GM12878 (cell line): ENCODE measurements around the gene GINS1. TPM values are rescaled to one million over a fixed set of nuclear protein-coding genes. Genes with fewer than 3 reads are reported as not detected.

ENCODE experiments used
- ATAC-seq: fragments of 200-7000 bp; cut with Tn5 transposase; 3 replicates; pipeline ENCODE4 v1.9.1; 2020; ENCODE audit warnings: mild to moderate bottlenecking, moderate library complexity
- BruUV-seq: library from RNA; stranded (reverse); fragments of 400-500 nt; replicated peaks from 2 replicates; lab custom pipeline; 2021; lab: Mats Ljungman, UMichigan
- CTCF ChIA-PET: fragments of 300-600 bp; sonication (Branson Sonifier 250); formaldehyde crosslinking; extraction: SDS; loops from one replicate; lab custom pipeline; 2021; ENCODE audit warnings: inconsistent platforms; lab: Yijun Ruan, JAX
- POLR2A ChIA-PET: fragments of 350-600 bp; formaldehyde crosslinking; extraction: SDS; loops from one replicate; lab custom pipeline; 2021; ENCODE audit warnings: inconsistent platforms; lab: Charles Lee
- RAD21 ChIA-PET: fragments of 300-600 bp; sonication (Branson Sonifier 250); formaldehyde crosslinking; loops from one replicate; lab custom pipeline; 2023; ENCODE audit warnings: antibody characterized with exemption; ENCODE audit not compliant: unreplicated experiment; lab: Charles Lee
- SMC1A ChIA-PET: fragments of 300-600 bp; sonication (Branson Sonifier 250); formaldehyde crosslinking; loops from one replicate; lab custom pipeline; 2023; ENCODE audit not compliant: unreplicated experiment, uncharacterized antibody; lab: Charles Lee
- DNase-seq: peaks from one replicate; pipeline ENCODE4 v3.0.0-alpha.2; 2011; ENCODE audit warnings: low read depth, low spot score
- FAIRE-seq: peaks from 3 replicates; lab custom pipeline; 2011; peaks lifted over from hg19 to GRCh38; lab: Jason Lieb, UNC
- H2AFZ ChIP-seq: 2 replicates; pipeline ENCODE4 v1.6.0; 2011; ENCODE audit warnings: low read depth, low read length, control low read depth; ENCODE audit not compliant: control insufficient read depth
- H3K27ac ChIP-seq: 2 replicates; pipeline ENCODE4 v1.5.1; 2011; ENCODE audit warnings: control low read depth; ENCODE audit not compliant: control insufficient read depth, insufficient read depth
- H3K27me3 ChIP-seq, 2 experiments: replicated peaks in 1 of 2; 2 replicates each; pipeline versions ENCODE4 v1.6.0 to v1.6.1; 2011; ENCODE audit warnings: low read length in 1 of 2; ENCODE audit not compliant: control insufficient read depth in 2 of 2, insufficient read depth in 2 of 2
- H3K36me3 ChIP-seq, 2 experiments: 2 replicates each; pipeline ENCODE4 v1.5.1; 2011; ENCODE audit warnings: low read length in 1 of 2; ENCODE audit not compliant: control insufficient read depth in 2 of 2, insufficient read depth in 2 of 2
- H3K4me1 ChIP-seq: 2 replicates; pipeline ENCODE4 v1.6.1; 2011; ENCODE audit warnings: mild to moderate bottlenecking, low read length, moderate library complexity, mixed read lengths; ENCODE audit not compliant: control insufficient read depth, insufficient read depth
- H3K4me2 ChIP-seq: 2 replicates; pipeline ENCODE4 v1.6.0; 2011; ENCODE audit warnings: control low read depth; ENCODE audit not compliant: control insufficient read depth, insufficient read depth
- H3K4me3 ChIP-seq: fragments of 200-600 bp; sonication (generic); 2 replicates; pipeline ENCODE4 v1.5.1; 2016
- H3K79me2 ChIP-seq: 2 replicates; pipeline ENCODE4 v1.6.0; 2011; ENCODE audit warnings: low read length; ENCODE audit not compliant: control insufficient read depth, insufficient read depth
- H3K9ac ChIP-seq: 2 replicates; pipeline ENCODE4 v1.8.0; 2011; ENCODE audit warnings: low read length, control low read depth, mixed read lengths; ENCODE audit not compliant: control insufficient read depth, insufficient read depth
- H3K9me3 ChIP-seq: replicated peaks from 3 replicates; pipeline ENCODE4 v1.5.1; 2011; ENCODE audit warnings: mild to moderate bottlenecking, low read length; ENCODE audit not compliant: control insufficient read depth, insufficient read depth
- H4K20me1 ChIP-seq: 2 replicates; pipeline ENCODE4 v1.6.0; 2011; ENCODE audit not compliant: control insufficient read depth, insufficient read depth
- ATF7 ChIP-seq: fragments of 450-650 bp; IDR thresholded peaks from 2 replicates; pipeline ENCODE4 v1.6.1; 2016; ENCODE audit warnings: low read depth, mild to moderate bottlenecking
- HDAC2 ChIP-seq: fragments of 200-600 bp; sonication (generic); IDR thresholded peaks from 2 replicates; pipeline ENCODE4 v1.6.1; 2017
- NKRF ChIP-seq: fragments of 450-650 bp; conservative IDR thresholded peaks from 2 replicates; pipeline ENCODE4 v1.6.1; 2017; ENCODE audit warnings: mild to moderate bottlenecking, moderate library complexity
- NR2F1 ChIP-seq: fragments of 450-650 bp; conservative IDR thresholded peaks from 2 replicates; pipeline ENCODE4 v1.6.1; 2017; ENCODE audit warnings: mild to moderate bottlenecking
- POLR2AphosphoS2 ChIP-seq: IDR thresholded peaks from 2 replicates; pipeline ENCODE4 v1.6.1; 2011; ENCODE audit warnings: low read depth, mild to moderate bottlenecking, low read length, improper control_type of control experiment, moderate library complexity
- SREBF1 ChIP-seq: IDR thresholded peaks from 2 replicates; pipeline ENCODE4 v1.6.1; 2012; ENCODE audit warnings: mild to moderate bottlenecking, low read length
- SRF ChIP-seq, 2 experiments: IDR thresholded peaks; 2 replicates each; pipeline ENCODE4 v1.6.1; 2011; ENCODE audit warnings: low read depth in 2 of 2, low read length in 2 of 2, mild to moderate bottlenecking in 1 of 2, moderate library complexity in 1 of 2
- ZBTB40 ChIP-seq: fragments of 450-650 bp; IDR thresholded peaks from 2 replicates; pipeline ENCODE4 v1.6.1; 2016; ENCODE audit warnings: mild to moderate bottlenecking, moderate library complexity, borderline replicate concordance
- ZNF217 ChIP-seq: fragments of 450-650 bp; IDR thresholded peaks from 2 replicates; pipeline ENCODE4 v1.6.1; 2017; ENCODE audit warnings: antibody characterized with exemption, mild to moderate bottlenecking
- ZNF622 ChIP-seq: fragments of 450-650 bp; IDR thresholded peaks from 2 replicates; pipeline ENCODE4 v1.6.1; 2017; ENCODE audit warnings: mild to moderate bottlenecking, inconsistent platforms
- WGBS: methylation state at CpG from one replicate; pipeline ENCODE4 v1.1.6; 2016; ENCODE audit warnings: low lambda C conversion rate; ENCODE audit not compliant: insufficient replicate concordance, insufficient coverage; ENCODE audit errors: missing lambda C conversion rate; 5-methylcytosine and 5-hydroxymethylcytosine counted together
- in situ Hi-C: fragments of 300-500 bp; cut with MboI; formaldehyde crosslinking; loops from 9 replicates; pipeline ENCODE4 v1.14.3; 2018; ENCODE audit warnings: mixed read lengths
- intact Hi-C: fragments of 100-400 bp; cut with micrococcal nuclease; formaldehyde crosslinking; loops from one replicate; pipeline ENCODE4 v1.14.2; 2022; ENCODE audit not compliant: unreplicated experiment
- polyA plus RNA-seq, 11 experiments: library from polyadenylated mRNA; depleted of rRNA in 4 of 11; unstranded in 6 of 11; stranded (reverse) in 5 of 11; fragments of >200 nt; fragmentation: Nextera tagmentation in 4 of 11; fragmentation: Illumina TruSeq in 1 of 11; extraction: Ambion mirVana in 4 of 11; extraction: Trizol in 1 of 11; gene quantifications; 1 replicate in 1 of 11; 2 replicates in 10 of 11; pipeline versions ENCODE4 v1.2.1 to v1.2.3, GENCODE V29; 2011 to 2016; ENCODE audit warnings: inconsistent platforms in 2 of 11, missing spikeins in 2 of 11, low read depth in 1 of 11
- total RNA-seq, 4 experiments: library from RNA; depleted of rRNA in 3 of 4; stranded (reverse); fragments of >200 nt in 3 of 4; fragmentation: Illumina TruSeq in 1 of 4; extraction: Trizol in 1 of 4; gene quantifications; 2 replicates each; pipeline versions ENCODE4 v1.2.1 to v1.2.3, GENCODE V29; 2013 to 2021
- TF ChIP-seq, protein P1 (sequence below): fragments of 450-650 bp; IDR thresholded peaks from 2 replicates; pipeline ENCODE4 v1.6.1; 2016; ENCODE audit warnings: mild to moderate bottlenecking

Gene GINS1
- total and polyA plus RNA-seq, 10 of the 15 experiments (the other 5 are each of a cell fraction or from before 2014, with no cell fraction given): 13.0 to 44.6 (median 30.3) TPM

DNA sequence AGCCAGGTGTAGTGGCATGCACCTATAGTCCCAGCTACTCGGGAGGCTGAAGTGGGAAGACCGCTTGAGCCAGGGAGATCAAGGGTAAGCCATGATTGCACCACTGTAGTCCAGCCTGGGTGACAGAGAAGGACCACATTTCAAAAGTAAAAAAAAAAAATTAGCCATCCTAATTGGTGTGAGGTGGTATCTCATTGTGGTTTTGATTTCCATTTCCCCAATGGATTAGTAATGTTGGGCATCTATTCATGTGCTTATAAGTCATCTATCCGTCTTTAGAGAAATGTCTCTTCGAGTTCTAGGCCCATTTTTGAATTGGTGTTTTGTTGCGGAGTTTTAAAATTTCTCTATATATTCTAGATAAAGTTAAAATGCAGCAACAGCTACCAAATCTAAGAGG, 38.5 kb upstream of the GINS1 start:
- no peaks in the 10 kb centered on the region for H4K20me1 ChIP-seq
- no peak for FAIRE-seq
- no peak overlapping the region for H3K27ac ChIP-seq
- no peak for DNase-seq
- CTCF ChIA-PET: no interaction called here
- intact Hi-C loops: no loop called here
- no peak overlapping the region for H2AFZ ChIP-seq
- peaks cover 4% of the 10 kb centered on the region; the same call in 2 of the 3 replicates for H3K9me3 ChIP-seq
- POLR2A ChIA-PET: no interaction called here
- no peaks in the 10 kb centered on the region for H3K27me3 ChIP-seq
- RAD21 ChIA-PET: no interaction called here
- TF ChIP-seq POLR2AphosphoS2: no peak
- no peak for TF ChIP-seq SREBF1
- TF ChIP-seq, protein P1, sequence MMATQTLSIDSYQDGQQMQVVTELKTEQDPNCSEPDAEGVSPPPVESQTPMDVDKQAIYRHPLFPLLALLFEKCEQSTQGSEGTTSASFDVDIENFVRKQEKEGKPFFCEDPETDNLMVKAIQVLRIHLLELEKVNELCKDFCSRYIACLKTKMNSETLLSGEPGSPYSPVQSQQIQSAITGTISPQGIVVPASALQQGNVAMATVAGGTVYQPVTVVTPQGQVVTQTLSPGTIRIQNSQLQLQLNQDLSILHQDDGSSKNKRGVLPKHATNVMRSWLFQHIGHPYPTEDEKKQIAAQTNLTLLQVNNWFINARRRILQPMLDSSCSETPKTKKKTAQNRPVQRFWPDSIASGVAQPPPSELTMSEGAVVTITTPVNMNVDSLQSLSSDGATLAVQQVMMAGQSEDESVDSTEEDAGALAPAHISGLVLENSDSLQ: no peak
- no peak for TF ChIP-seq ZNF622
- TF ChIP-seq ZBTB40: no peak
- no peak for TF ChIP-seq NKRF
- TF ChIP-seq SRF (IDR thresholded peaks at IDR 0.05; ENCODE audit: low read depth in 2 of 2, low read length in 2 of 2): no peak
- no peak for TF ChIP-seq HDAC2
- TF ChIP-seq ATF7: no peak
- no peak for TF ChIP-seq ZNF217
- no peak for TF ChIP-seq NR2F1
- no peak overlapping the region for H3K4me2 ChIP-seq
- SMC1A ChIA-PET: interaction anchor here (1.6 kb wide), 1 partner anchor 30 kb away, joined by 3 read pairs; no protein-coding TSS in a partner anchor
- no TSS peak for BruUV-seq
- H3K4me1 ChIP-seq: peaks cover 4% of the 10 kb centered on the region; the same call in 1 of the 2 replicates
- no peak for ATAC-seq
- H3K79me2 ChIP-seq: peaks cover 15% of the 10 kb centered on the region
- H3K36me3 ChIP-seq: no peaks in the 10 kb centered on the region; a peak in 1 of 4 replicates
- H3K9ac ChIP-seq: no peak overlapping the region
- H3K4me3 ChIP-seq: no peak overlapping the region
- 97% methylated on average over 5 of the region's 5 CpGs for WGBS
- in situ Hi-C loops: no loop called here
